Mammary epithelial cell (primary cell): ENCODE measurements around the gene FABP2.

Source experiments
- CTCF ChIP-seq, 2 donors: IDR thresholded peaks in 1 of 2; conservative IDR thresholded peaks in 1 of 2; 2 replicates each; pipeline ENCODE4 v1.5.1; 2011 to 2012; ENCODE audit warnings: inconsistent platforms in 2 of 2, low read length in 2 of 2, mild to moderate bottlenecking in 2 of 2, control low read depth in 1 of 2, low read depth in 1 of 2; ENCODE audit not compliant: insufficient read depth in 1 of 2; ENCODE audit errors: extremely low read depth in 1 of 2
- EZH2 ChIP-seq: IDR thresholded peaks from 2 replicates; pipeline ENCODE4 v1.6.1; 2012; ENCODE audit warnings: low read length, inconsistent platforms, borderline replicate concordance

DNA sequence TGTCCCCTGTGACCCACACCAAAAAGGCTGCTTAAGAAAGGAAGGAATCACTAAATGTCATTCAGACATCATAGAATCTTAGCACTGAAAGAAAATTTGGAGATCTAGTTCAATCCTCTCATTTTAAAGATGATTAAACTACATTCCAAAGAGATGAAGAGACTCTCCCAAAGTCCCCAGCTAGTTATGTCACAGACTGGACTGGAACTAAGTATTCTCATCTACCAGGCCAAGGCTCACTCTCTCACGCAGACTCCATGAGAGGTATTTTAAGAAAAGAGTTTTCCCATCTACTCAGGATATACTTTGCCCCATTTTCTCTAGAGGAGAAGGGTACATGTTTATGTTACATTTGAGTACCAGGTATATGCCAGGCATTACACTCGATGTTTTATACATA, 6.9 kb downstream of the FABP2 start:
- TF ChIP-seq CTCF (conservative IDR thresholded peaks at IDR 0.05 in 1 of 2, IDR thresholded peaks at IDR 0.05 in 1 of 2; ENCODE audit: extremely low read depth in 1 of 2, insufficient read depth in 1 of 2, low read depth in 1 of 2, low read length in 2 of 2) (no peak), EZH2 (no peak)
